ENCODE results near the gene CHM. TPM values are rescaled to one million over a fixed set of nuclear protein-coding genes. Genes with fewer than 3 reads are reported as not detected.

Gene CHM
- total RNA-seq, 4 donors from 2014 or later, result 12.5 to 25.2 (median 18.8) TPM

- ATAC-seq, result no peak
- Histone ChIP-seq H3K4me1 (no peaks in the 10 kb centered on the region), H3K9me3 (no peaks in the 10 kb centered on the region), H3K4me3 (no peak overlapping the region), H3K27ac (no peak overlapping the region), H3K27me3 (no peaks in the 10 kb centered on the region), H3K36me3 (no peaks in the 10 kb centered on the region)
- WGBS, 2 donors (ENCODE audit: low coverage in 1 of 2), result 100% methylated on average over 1 to 4 of the region's 6 CpGs
- TF ChIP-seq POLR2A (IDR thresholded peaks at IDR 0.05) (no peak), POLR2AphosphoS5 (IDR thresholded peaks at IDR 0.05) (no peak), CTCF (IDR thresholded peaks at IDR 0.05) (no peak), EP300 (IDR thresholded peaks at IDR 0.05) (no peak)
These were observed 132.9 kb downstream of the CHM start for GRCh38 chrX:85914431-85914830.

- TF ChIP-seq POLR2A (IDR thresholded peaks at IDR 0.05) (no peak), CTCF (IDR thresholded peaks at IDR 0.05) (no peak), POLR2AphosphoS5 (IDR thresholded peaks at IDR 0.05) (no peak), EP300 (IDR thresholded peaks at IDR 0.05) (no peak)
- H3K27me3 ChIP-seq, result no peaks in the 10 kb centered on the region
- no peaks in the 10 kb centered on the region for H3K9me3 ChIP-seq
- ATAC-seq, result no peak
- H3K4me1 ChIP-seq, result no peaks in the 10 kb centered on the region
- no peak overlapping the region for H3K27ac ChIP-seq
- WGBS, 2 donors (ENCODE audit: low coverage in 1 of 2), result 87% methylated on average over 3 of the region's 3 CpGs; no CpG with 5 or more reads in 1 of the 2 donors
- no peak overlapping the region for H3K4me3 ChIP-seq
- no peaks in the 10 kb centered on the region for H3K36me3 ChIP-seq
These were observed 140.0 kb downstream of the CHM start for GRCh38 chrX:85907316-85907715.

GRCh38 chrX:85906399-85906798, 141.0 kb downstream of the CHM start:
- H3K36me3 ChIP-seq, result no peaks in the 10 kb centered on the region
- ATAC-seq, result no peak
- H3K4me3 ChIP-seq, result no peak overlapping the region
- no peak overlapping the region for H3K27ac ChIP-seq
- H3K9me3 ChIP-seq, result no peaks in the 10 kb centered on the region
- TF ChIP-seq EP300 (IDR thresholded peaks at IDR 0.05), result no peak
- H3K27me3 ChIP-seq, result no peaks in the 10 kb centered on the region
- no peaks in the 10 kb centered on the region for H3K4me1 ChIP-seq
- 72 to 100% methylated on average over 2 of the region's 2 CpGs for WGBS, 2 donors (ENCODE audit: low coverage in 1 of 2)

- no peak overlapping the region for H3K4me3 ChIP-seq
- H3K9me3 ChIP-seq, result no peaks in the 10 kb centered on the region
- no peak for TF ChIP-seq EP300 (IDR thresholded peaks at IDR 0.05)
- no peak for TF ChIP-seq CTCF (IDR thresholded peaks at IDR 0.05)
- no peak for TF ChIP-seq POLR2AphosphoS5 (IDR thresholded peaks at IDR 0.05)
- no peak overlapping the region for H3K27ac ChIP-seq
- 85 to 91% methylated on average over 3 of the region's 3 CpGs for WGBS, 2 donors (ENCODE audit: low coverage in 1 of 2)
- H3K36me3 ChIP-seq, result no peaks in the 10 kb centered on the region
- H3K27me3 ChIP-seq, result no peaks in the 10 kb centered on the region
- ATAC-seq, result no peak
- H3K4me1 ChIP-seq, result no peaks in the 10 kb centered on the region
These were observed 141.5 kb downstream of the CHM start for GRCh38 chrX:85905851-85906250.

GRCh38 chrX:85903692-85904471, 143.5 kb downstream of the CHM start:
- TF ChIP-seq POLR2A (IDR thresholded peaks at IDR 0.05) (no peak), CTCF (IDR thresholded peaks at IDR 0.05) (no peak), POLR2AphosphoS5 (IDR thresholded peaks at IDR 0.05) (no peak), EP300 (IDR thresholded peaks at IDR 0.05) (no peak)
- no peaks in the 10 kb centered on the region for H3K27me3 ChIP-seq
- 59 to 75% methylated on average over 3 to 5 of the region's 5 CpGs for WGBS, 2 donors (ENCODE audit: low coverage in 1 of 2)
- no peak overlapping the region for H3K27ac ChIP-seq
- H3K4me3 ChIP-seq, result no peak overlapping the region
- ATAC-seq, result no peak
- H3K9me3 ChIP-seq, result no peaks in the 10 kb centered on the region
- H3K4me1 ChIP-seq, result no peaks in the 10 kb centered on the region
- H3K36me3 ChIP-seq, result no peaks in the 10 kb centered on the region
